Vein endothelial cell (primary cell): ENCODE results near the gene RAET1L. TPM values are rescaled to one million over a fixed set of nuclear protein-coding genes. Genes with fewer than 3 reads are reported as not detected.

ENCODE experiments used
- total RNA-seq: library from RNA; depleted of rRNA; stranded (reverse); fragments of >200 nt; gene quantifications from 2 replicates; pipeline ENCODE4 v1.2.3, GENCODE V29; 2012

Gene RAET1L, protein sequence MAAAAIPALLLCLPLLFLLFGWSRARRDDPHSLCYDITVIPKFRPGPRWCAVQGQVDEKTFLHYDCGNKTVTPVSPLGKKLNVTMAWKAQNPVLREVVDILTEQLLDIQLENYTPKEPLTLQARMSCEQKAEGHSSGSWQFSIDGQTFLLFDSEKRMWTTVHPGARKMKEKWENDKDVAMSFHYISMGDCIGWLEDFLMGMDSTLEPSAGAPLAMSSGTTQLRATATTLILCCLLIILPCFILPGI
- not detected in 2 replicates for total RNA-seq

DNA sequence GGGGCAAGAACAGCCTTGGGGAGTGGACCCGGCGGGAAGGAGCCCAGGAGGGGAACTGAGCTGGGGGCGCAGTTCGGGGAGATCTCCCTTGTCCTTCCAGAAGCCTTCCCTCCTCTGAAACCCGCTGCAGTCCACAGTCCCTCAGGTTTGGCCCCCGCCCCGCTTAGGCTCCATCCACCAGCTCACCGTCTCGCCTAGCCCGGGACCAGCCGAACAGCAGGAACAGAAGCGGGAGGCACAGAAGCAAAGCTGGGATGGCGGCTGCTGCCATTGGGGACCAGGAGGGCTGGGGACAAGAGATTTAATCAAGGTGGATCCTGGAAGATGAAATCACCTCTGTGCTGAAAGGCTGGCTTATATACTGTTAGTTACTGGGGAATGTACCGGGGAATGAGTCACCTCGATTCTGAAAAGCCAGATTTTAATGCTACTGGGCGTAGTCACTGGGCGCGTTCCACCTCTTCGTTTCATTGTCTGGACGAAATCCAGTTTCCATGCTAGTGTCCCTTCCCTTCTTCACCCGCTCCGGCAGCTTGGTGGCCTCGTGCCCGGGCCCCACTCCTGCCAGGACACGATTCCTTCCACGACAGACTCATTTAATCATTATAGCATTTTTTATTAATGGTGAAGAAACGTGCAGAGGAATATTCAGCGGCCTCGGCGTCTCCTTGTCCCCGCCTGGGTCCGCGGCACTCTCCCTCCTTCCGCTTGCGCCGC lies at the start of gene RAET1L:
RAET1L (minus strand) TSS at position 332 of the 717 bp plus-strand sequence; CDS start at position 271, 61 bp downstream.

DNA sequence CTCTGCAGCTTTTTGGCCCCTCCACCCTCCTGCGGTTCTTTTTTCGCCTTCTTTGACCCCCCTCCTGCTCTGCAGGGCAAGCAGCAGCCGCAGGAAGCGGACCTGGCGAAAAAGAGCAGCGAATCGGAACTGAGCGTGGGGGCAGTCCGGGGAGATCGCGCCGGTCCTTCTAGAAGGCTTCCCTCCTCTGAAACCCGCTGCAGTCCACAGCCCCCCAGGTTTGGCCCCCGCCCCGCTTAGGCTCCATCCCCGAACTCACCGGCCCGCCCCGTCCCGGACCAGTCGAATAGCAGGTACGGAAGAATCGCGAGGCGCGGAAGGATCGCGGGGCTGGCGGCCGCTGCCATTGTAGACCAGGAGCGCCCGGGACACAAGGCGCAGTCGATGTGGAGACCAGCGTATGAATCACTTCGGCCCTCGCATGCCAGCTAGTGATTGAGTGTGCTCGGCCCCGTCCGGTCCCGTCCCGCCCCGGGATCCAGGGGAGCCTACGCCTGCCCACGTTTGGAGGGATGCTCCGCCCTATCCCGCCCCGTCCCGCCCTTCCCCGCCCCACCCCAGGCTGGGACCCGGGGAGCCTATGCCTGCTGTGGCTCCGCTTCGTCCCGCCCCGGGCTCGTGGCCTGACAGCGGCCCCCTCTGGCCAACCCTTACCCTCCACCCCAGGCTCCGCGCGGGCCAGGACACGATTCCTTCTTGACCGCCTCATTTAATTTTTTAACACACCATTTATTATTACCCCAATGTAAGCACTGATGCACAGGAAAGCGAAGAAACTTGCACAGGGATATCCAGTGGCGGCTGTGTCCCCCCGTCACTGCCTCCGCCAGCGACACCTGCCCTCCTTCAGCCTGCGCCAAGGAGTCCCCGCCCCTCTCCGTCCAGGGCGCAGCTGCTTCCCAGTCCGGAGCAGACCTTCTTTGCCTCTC lies 43.7 kb upstream of the RAET1L start, which contains the start of gene ULBP3:
ULBP3 (minus strand) TSS at position 402 of the 929 bp plus-strand sequence; CDS start at position 347, 55 bp downstream.

Other genes starting within 250 kb of the RAET1L start
- 13.7 and 20.3 TPM in 2 replicates for gene LRP11, start 161.2 kb downstream of the RAET1L start, total RNA-seq
- gene RAET1E, start 127.4 kb downstream of the RAET1L start, total RNA-seq = 0.29 and 0.33 TPM in 2 replicates
- 0.29 and 0.33 TPM in 2 replicates for gene RAET1G, start 102.4 kb downstream of the RAET1L start, total RNA-seq
- 6.2 and 8.0 TPM in 2 replicates for gene ULBP2, start 83.5 kb downstream of the RAET1L start, total RNA-seq
- gene ULBP1, start 61.6 kb downstream of the RAET1L start, total RNA-seq = 0.57 and 0.65 TPM in 2 replicates
- gene ULBP3, start 43.6 kb upstream of the RAET1L start, total RNA-seq = 20.1 and 24.8 TPM in 2 replicates
- not detected in 2 replicates for gene PPP1R14C, start 117.5 kb upstream of the RAET1L start, total RNA-seq